ENCODE results near the gene DPRX. TPM values are rescaled to one million over a fixed set of nuclear protein-coding genes. Genes with fewer than 3 reads are reported as not detected.

Gene DPRX
- total RNA-seq, 2 experiments from 2014 or later, result not detected

- Mint-ChIP-seq H3K4me3 (no peak overlapping the region), H3K4me1 (peaks cover 5% of the 10 kb centered on the region), H3K9me3 (peaks cover 10% of the 10 kb centered on the region), H3K36me3 (ENCODE audit: low read depth) (no peaks in the 10 kb centered on the region), H3K27ac (peak overlapping the region; percentile 66), H3K27me3 (no peaks in the 10 kb centered on the region)
- POLR2A ChIA-PET, result no interaction called here
- CTCF ChIA-PET, result no interaction called here
- DNase-seq, result no peak
Measured at GRCh38 chr19:53624771-53625545, 6.8 kb upstream of the DPRX start.

- H3K27me3 Mint-ChIP-seq, result no peaks in the 10 kb centered on the region
- CTCF ChIA-PET, result no interaction called here
Measured at GRCh38 chr19:53626486-53626885, 5.3 kb upstream of the DPRX start.

GRCh38 chr19:53626976-53627375, 4.8 kb upstream of the DPRX start:
- H3K27me3 Mint-ChIP-seq, result no peaks in the 10 kb centered on the region
- peaks cover 10% of the 10 kb centered on the region for H3K9me3 Mint-ChIP-seq
- H3K27ac Mint-ChIP-seq, result no peak overlapping the region
- H3K36me3 Mint-ChIP-seq (ENCODE audit: low read depth), result no peaks in the 10 kb centered on the region
- no peak overlapping the region for H3K4me3 Mint-ChIP-seq
- no peak for DNase-seq
- ChIA-PET POLR2A (no interaction called here), CTCF (no interaction called here)
- peaks cover 5% of the 10 kb centered on the region for H3K4me1 Mint-ChIP-seq

More at GRCh38 chr19:53626486-53626885, 5.3 kb upstream of the DPRX start:
- Mint-ChIP-seq H3K4me1 (peaks cover 5% of the 10 kb centered on the region), H3K27ac (no peak overlapping the region), H3K4me3 (no peak overlapping the region), H3K9me3 (peaks cover 10% of the 10 kb centered on the region), H3K36me3 (ENCODE audit: low read depth) (no peaks in the 10 kb centered on the region)
- no peak for DNase-seq
- POLR2A ChIA-PET, result no interaction called here

GRCh38 chr19:53634768-53635167, 3.0 kb downstream of the DPRX start:
- H3K36me3 Mint-ChIP-seq (ENCODE audit: low read depth), result no peaks in the 10 kb centered on the region
- no peak for DNase-seq
- no peaks in the 10 kb centered on the region for H3K27me3 Mint-ChIP-seq
- ChIA-PET POLR2A (no interaction called here), CTCF (no interaction called here)
- H3K27ac Mint-ChIP-seq, result no peak overlapping the region
- H3K4me1 Mint-ChIP-seq, result no peaks in the 10 kb centered on the region
- H3K9me3 Mint-ChIP-seq, result peaks cover 24% of the 10 kb centered on the region
- H3K4me3 Mint-ChIP-seq, result no peak overlapping the region

GRCh38 chr19:53639471-53639870, 7.7 kb downstream of the DPRX start:
- Mint-ChIP-seq H3K4me1 (no peaks in the 10 kb centered on the region), H3K9me3 (peaks cover 32% of the 10 kb centered on the region), H3K4me3 (no peak overlapping the region), H3K36me3 (ENCODE audit: low read depth) (no peaks in the 10 kb centered on the region), H3K27me3 (no peaks in the 10 kb centered on the region), H3K27ac (no peak overlapping the region)
- POLR2A ChIA-PET, result interaction anchor here (0.6 kb wide), 1 partner anchor 169 kb away, joined by 8 read pairs; no protein-coding TSS in a partner anchor
- no peak for DNase-seq
- CTCF ChIA-PET, result interaction anchor here (0.7 kb wide), 1 partner anchor 160 kb away, joined by 4 read pairs; no protein-coding TSS in a partner anchor

- Mint-ChIP-seq H3K27me3 (no peaks in the 10 kb centered on the region), H3K36me3 (ENCODE audit: low read depth) (no peaks in the 10 kb centered on the region), H3K4me3 (no peak overlapping the region), H3K4me1 (no peaks in the 10 kb centered on the region), H3K9me3 (peaks cover 19% of the 10 kb centered on the region), H3K27ac (no peak overlapping the region)
- ChIA-PET POLR2A (no interaction called here), CTCF (no interaction called here)
- no peak for DNase-seq
Measured at GRCh38 chr19:53642381-53643099, 10.7 kb downstream of the DPRX start.

GRCh38 chr19:53644061-53644816, 12.4 kb downstream of the DPRX start:
- POLR2A ChIA-PET, result no interaction called here

GRCh38 chr19:53646144-53646543, 14.3 kb downstream of the DPRX start:
- Mint-ChIP-seq H3K27me3 (no peaks in the 10 kb centered on the region), H3K27ac (no peak overlapping the region)
- POLR2A ChIA-PET, result no interaction called here

More at GRCh38 chr19:53644061-53644816, 12.4 kb downstream of the DPRX start:
- no peak overlapping the region for H3K4me3 Mint-ChIP-seq
- peaks cover 19% of the 10 kb centered on the region for H3K9me3 Mint-ChIP-seq
- no peak overlapping the region for H3K27ac Mint-ChIP-seq
- H3K27me3 Mint-ChIP-seq, result no peaks in the 10 kb centered on the region
- CTCF ChIA-PET, result interaction anchor here (0.6 kb wide), 2 partner anchors 219 to 287 kb away, joined by 3 read pairs; no protein-coding TSS in a partner anchor
- H3K36me3 Mint-ChIP-seq (ENCODE audit: low read depth), result no peaks in the 10 kb centered on the region
- DNase-seq, result no peak
- H3K4me1 Mint-ChIP-seq, result no peaks in the 10 kb centered on the region

GRCh38 chr19:53647350-53647749, 15.6 kb downstream of the DPRX start:
- H3K9me3 Mint-ChIP-seq, result peaks cover 18% of the 10 kb centered on the region
- no peak overlapping the region for H3K27ac Mint-ChIP-seq
- CTCF ChIA-PET, result no interaction called here
- no peaks in the 10 kb centered on the region for H3K4me1 Mint-ChIP-seq
- no peaks in the 10 kb centered on the region for H3K36me3 Mint-ChIP-seq (ENCODE audit: low read depth)
- no peak for DNase-seq
- no peaks in the 10 kb centered on the region for H3K27me3 Mint-ChIP-seq
- POLR2A ChIA-PET, result no interaction called here
- no peak overlapping the region for H3K4me3 Mint-ChIP-seq

More at GRCh38 chr19:53646144-53646543, 14.3 kb downstream of the DPRX start:
- DNase-seq, result no peak
- Mint-ChIP-seq H3K36me3 (ENCODE audit: low read depth) (no peaks in the 10 kb centered on the region), H3K4me3 (no peak overlapping the region), H3K4me1 (no peaks in the 10 kb centered on the region), H3K9me3 (peaks cover 18% of the 10 kb centered on the region)
- CTCF ChIA-PET, result no interaction called here

GRCh38 chr19:53647792-53648191, 16.0 kb downstream of the DPRX start:
- no peaks in the 10 kb centered on the region for H3K36me3 Mint-ChIP-seq (ENCODE audit: low read depth)
- no peak for DNase-seq
- no peaks in the 10 kb centered on the region for H3K27me3 Mint-ChIP-seq
- H3K4me1 Mint-ChIP-seq, result no peaks in the 10 kb centered on the region
- no peak overlapping the region for H3K27ac Mint-ChIP-seq
- POLR2A ChIA-PET, result no interaction called here
- peaks cover 16% of the 10 kb centered on the region for H3K9me3 Mint-ChIP-seq
- CTCF ChIA-PET, result no interaction called here
- no peak overlapping the region for H3K4me3 Mint-ChIP-seq

- POLR2A ChIA-PET, result no interaction called here
- DNase-seq, result no peak
- Mint-ChIP-seq H3K4me1 (no peaks in the 10 kb centered on the region), H3K4me3 (no peak overlapping the region), H3K27ac (no peak overlapping the region), H3K27me3 (no peaks in the 10 kb centered on the region), H3K36me3 (ENCODE audit: low read depth) (no peaks in the 10 kb centered on the region), H3K9me3 (peaks cover 12% of the 10 kb centered on the region)
- CTCF ChIA-PET, result no interaction called here
Measured at GRCh38 chr19:53649746-53650593, 18.2 kb downstream of the DPRX start.

- H3K36me3 Mint-ChIP-seq (ENCODE audit: low read depth), result no peaks in the 10 kb centered on the region
- H3K9me3 Mint-ChIP-seq, result peaks cover 19% of the 10 kb centered on the region
- no peak overlapping the region for H3K27ac Mint-ChIP-seq
- H3K4me3 Mint-ChIP-seq, result no peak overlapping the region
- no peaks in the 10 kb centered on the region for H3K4me1 Mint-ChIP-seq
- POLR2A ChIA-PET, result no interaction called here
- H3K27me3 Mint-ChIP-seq, result no peaks in the 10 kb centered on the region
- DNase-seq, result no peak
- CTCF ChIA-PET, result no interaction called here
Measured at GRCh38 chr19:53652476-53652875, 20.7 kb downstream of the DPRX start.

Measured in activated CD4-positive, alpha-beta T cell treated with anti-CD3 and anti-CD28 coated beads, Interleukin-2, amount 10 ng/mL, durations not matched to agents 7 days and 5 days (primary cell).